Heart left ventricle (tissue), 16 donors: Measurements from ENCODE around the gene RSPRY1. TPM values are rescaled to one million over a fixed set of nuclear protein-coding genes. Genes with fewer than 3 reads are reported as not detected.

ENCODE experiments used
- ATAC-seq, 4 donors: fragments of 200-7000 bp; cut with Tn5 transposase; one replicate each; pipeline ENCODE4 v1.9.1; 2020 to 2022; ENCODE audit warnings: moderate library complexity in 4 of 4, mild to moderate bottlenecking in 3 of 4, moderate number of reproducible peaks in 1 of 4
- DNase-seq, 5 donors: peaks; one replicate each; pipeline ENCODE4 v3.0.0-alpha.2; 2020
- H3K27ac ChIP-seq, 12 donors: fragments of 200-600 bp; sonication (generic) in 4 of 12; one replicate each; pipeline versions ENCODE4 v1.5.0 to v1.8.0; 2016 to 2022; ENCODE audit warnings: mild to moderate bottlenecking in 2 of 12
- H3K27me3 ChIP-seq, 9 donors: fragments of 200-600 bp; sonication (generic) in 2 of 9; one replicate each; pipeline versions ENCODE4 v1.5.1 to v1.8.0; 2016 to 2022; ENCODE audit warnings: mild to moderate bottlenecking in 3 of 9
- H3K36me3 ChIP-seq, 9 donors: fragments of 200-600 bp; sonication (generic) in 2 of 9; one replicate each; pipeline versions ENCODE4 v1.5.0 to v1.8.0; 2018 to 2022; ENCODE audit warnings: mild to moderate bottlenecking in 2 of 9
- H3K4me1 ChIP-seq, 12 donors: fragments of 200-600 bp; sonication (generic) in 4 of 12; one replicate each; pipeline versions ENCODE4 v1.5.0 to v1.8.0; 2016 to 2022; ENCODE audit warnings: mild to moderate bottlenecking in 3 of 12
- H3K4me3 ChIP-seq, 12 donors: fragments of 200-600 bp; sonication (generic) in 4 of 12; one replicate each; pipeline versions ENCODE4 v1.5.0 to v1.8.0; 2017 to 2022; ENCODE audit warnings: mild to moderate bottlenecking in 9 of 12, moderate library complexity in 4 of 12
- H3K9me3 ChIP-seq, 12 donors: fragments of 200-600 bp; sonication (generic) in 4 of 12; one replicate each; pipeline versions ENCODE4 v1.5.0 to v1.8.0; 2016 to 2022; ENCODE audit warnings: mild to moderate bottlenecking in 1 of 12
- CTCF ChIP-seq, 12 donors: fragments of 200-600 bp; sonication (generic) in 4 of 12; IDR thresholded peaks; one replicate each; pipeline versions ENCODE4 v1.5.0 to v1.8.0; 2018 to 2022; ENCODE audit warnings: antibody characterized with exemption in 12 of 12, mild to moderate bottlenecking in 5 of 12
- POLR2A ChIP-seq, 2 donors: fragments of 450-650 bp; IDR thresholded peaks; one replicate each; pipeline ENCODE4 v1.6.1; 2017; ENCODE audit warnings: antibody characterized with exemption in 2 of 2, mild to moderate bottlenecking in 2 of 2, moderate library complexity in 2 of 2
- WGBS, 4 donors: extraction: QIAGEN DNeasy Blood & Tissue Kit in 2 of 4; methylation state at CpG; one replicate each; pipeline versions ENCODE4 v1.1.5 to v1.1.7; 2013 to 2018; 5-methylcytosine and 5-hydroxymethylcytosine counted together
- intact Hi-C, 10 donors: fragments of 100-400 bp; cut with DNase I; formaldehyde crosslinking; loops; one replicate each; pipeline versions ENCODE4 v1.11.1 to v1.14.2; 2022
- polyA plus RNA-seq, 2 donors: library from polyadenylated mRNA; stranded (reverse); fragments of 200-250 nt; gene quantifications; one replicate each; pipeline ENCODE4 v1.2.3, GENCODE V29; 2013
- total RNA-seq, 9 donors: library from RNA; depleted of rRNA in 2 of 9; stranded (reverse); fragments of >200 nt in 2 of 9; fragmentation: NEBNext Ultra II Directional in 3 of 9; extraction: Animal tissue kit (Norgen Biotek cat#: 25700) in 3 of 9; gene quantifications; one replicate each; pipeline versions ENCODE4 v1.1.0 to v1.2.4, GENCODE V29; 2016 to 2023
- donor health status: ischemic (EF 13 %, LVEDD 7.1; RV severe dilation, severe dysfunction).
- donor health status: healthy with polysubstance abuse.
- donor health status: DM: no; HTN: yes; CAD: no.
- donor health status: DM: no; HTN: no; CAD: no.
- donor health status: ischemic (EF 25% LVEDD 6.9; RV normal size, moderate dysfunction).
- donor health status: ischemic (EF 25% LVEDD 5.7; RV mildly dilated, moderate dysfunction).
- donor health status: healthy.
- donor health status: DM: yes; HTN: yes; CAD: no.
- donor health status: ischemic (EF 35%, LVEDD 5.7; RV mildly dilated, moderate dysfunction).
- donor health status: nonischemic (EF 11% LVEDD 7.7; RV severe dilation, severe dysfunction).
- donor health status: DM: yes; HTN: yes; CAD: no.
- donor health status: PGD.
- donor health status: ischemic (EF 29% LVEDD 5.4; RV normal size, mild dysfunction).
- donor health status: nonischemic (EF 23%, LVEDD 6.1; RV moderate dilation, normal function).

RSPRY1 gene
- total and polyA plus RNA-seq, 11 donors: 5.4 to 22.9 (median 17.1) TPM

DNA sequence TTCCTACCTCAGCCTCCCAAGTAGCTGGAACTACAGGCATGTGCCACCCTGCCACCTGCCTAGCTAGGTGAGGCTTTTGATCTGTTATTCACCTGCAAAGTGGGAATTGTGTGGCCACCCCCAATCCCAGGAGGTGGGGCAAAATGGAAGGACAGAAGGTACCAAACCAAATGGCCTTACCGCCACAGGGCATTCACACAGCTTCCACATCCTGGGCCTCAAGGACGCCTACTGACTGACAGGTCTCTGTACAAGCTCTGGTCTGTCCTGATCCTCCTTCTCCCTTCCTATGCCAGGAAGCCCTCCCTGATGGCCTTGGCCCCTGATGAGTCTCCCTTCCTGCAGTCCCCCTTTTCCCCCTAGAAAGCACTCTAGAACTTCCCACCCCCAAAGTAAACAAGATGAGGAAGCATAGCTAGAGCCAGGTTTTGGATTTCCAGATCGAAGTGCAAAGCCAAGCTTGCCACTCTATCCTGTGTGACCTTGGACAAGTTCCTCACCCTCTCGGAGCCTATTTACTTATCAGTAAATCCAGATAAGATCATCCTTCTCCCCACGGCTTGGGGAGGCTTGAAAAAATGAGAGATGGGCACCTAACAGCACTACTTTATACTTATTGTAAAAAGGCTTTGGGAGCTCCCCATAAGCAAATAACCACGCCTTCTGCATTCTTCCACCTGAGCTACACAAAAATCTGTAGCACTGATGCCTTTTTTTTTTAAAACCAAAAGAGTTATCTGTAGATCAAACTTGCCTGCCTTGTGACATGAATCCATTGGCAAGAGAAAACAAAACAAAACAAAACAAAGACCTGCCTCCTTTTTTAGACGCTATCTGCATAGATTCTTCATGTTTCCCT, 93.9 kb downstream of the RSPRY1 start:
- 57 to 69% (median 59%) methylated on average over 7 of the region's 7 CpGs for WGBS, 4 donors
- DNase-seq (peak in 2 of 5 donors; percentile 8 to 14), ATAC-seq (no peak)

GRCh38 chr16:57281791-57282190, 95.7 kb downstream of the RSPRY1 start:
- no peak for TF ChIP-seq POLR2A (IDR thresholded peaks at IDR 0.05)
- no peak for TF ChIP-seq CTCF (IDR thresholded peaks at IDR 0.05)
- no peaks in the 10 kb centered on the region for H3K9me3 ChIP-seq
- no peaks in the 10 kb centered on the region for H3K36me3 ChIP-seq
- ATAC-seq (no peak), DNase-seq (peak in 1 of 5 donors; percentile 2)
- WGBS, 4 donors: 91 to 98% (median 94%) methylated on average over 3 of the region's 3 CpGs
- intact Hi-C loops: loop anchor here in 1 of 10 donors (5.0 kb wide), 1 partner anchor 39 kb away; no protein-coding TSS in a partner anchor
- H3K27me3 ChIP-seq: peaks cover 0 to 35% (median 7%) of the 10 kb centered on the region in 9 donors
- no peak overlapping the region for H3K27ac ChIP-seq
- peaks cover 0 to 27% (median 11%) of the 10 kb centered on the region in 12 donors for H3K4me1 ChIP-seq
- no peak overlapping the region for H3K4me3 ChIP-seq

More for the DNA sequence above, 93.9 kb downstream of the RSPRY1 start:
- Histone ChIP-seq H3K36me3 (no peaks in the 10 kb centered on the region), H3K27ac (no peak overlapping the region), H3K4me3 (no peak overlapping the region), H3K27me3 (peaks cover 0 to 28% (median 7%) of the 10 kb centered on the region in 9 donors), H3K4me1 (peaks cover 0 to 41% (median 12%) of the 10 kb centered on the region in 12 donors), H3K9me3 (no peaks in the 10 kb centered on the region)
- intact Hi-C loops: loop anchor here in 1 of 10 donors (5.0 kb wide), 1 partner anchor 38 kb away; no protein-coding TSS in a partner anchor
- no peak for TF ChIP-seq CTCF (IDR thresholded peaks at IDR 0.05)
- no peak for TF ChIP-seq POLR2A (IDR thresholded peaks at IDR 0.05)

- no peaks in the 10 kb centered on the region for H3K36me3 ChIP-seq
- H3K4me1 ChIP-seq: peaks cover 0 to 18% (median 10%) of the 10 kb centered on the region in 12 donors
- H3K27ac ChIP-seq: peak overlapping the region in 2 of 12 donors; percentile 22 to 42
- ATAC-seq: no peak
- H3K27me3 ChIP-seq: peaks cover 0 to 35% (median 7%) of the 10 kb centered on the region in 9 donors
- H3K4me3 ChIP-seq: peak overlapping the region in 3 of 12 donors; percentile 54 to 71 (median 58)
- DNase-seq: peak in 2 of 5 donors; percentile 9 to 29
- no peak for TF ChIP-seq CTCF (IDR thresholded peaks at IDR 0.05)
- no peak for TF ChIP-seq POLR2A (IDR thresholded peaks at IDR 0.05)
- intact Hi-C loops: loop anchor here in 1 of 10 donors (5.0 kb wide), 1 partner anchor 40 kb away; no protein-coding TSS in a partner anchor
- 77 to 78% (median 77%) methylated on average over 8 of the region's 8 CpGs for WGBS, 4 donors
- no peaks in the 10 kb centered on the region for H3K9me3 ChIP-seq
These were observed 96.5 kb downstream of the RSPRY1 start for GRCh38 chr16:57282510-57283213.
